ENCODE measurements around the gene DACT2.

DNA sequence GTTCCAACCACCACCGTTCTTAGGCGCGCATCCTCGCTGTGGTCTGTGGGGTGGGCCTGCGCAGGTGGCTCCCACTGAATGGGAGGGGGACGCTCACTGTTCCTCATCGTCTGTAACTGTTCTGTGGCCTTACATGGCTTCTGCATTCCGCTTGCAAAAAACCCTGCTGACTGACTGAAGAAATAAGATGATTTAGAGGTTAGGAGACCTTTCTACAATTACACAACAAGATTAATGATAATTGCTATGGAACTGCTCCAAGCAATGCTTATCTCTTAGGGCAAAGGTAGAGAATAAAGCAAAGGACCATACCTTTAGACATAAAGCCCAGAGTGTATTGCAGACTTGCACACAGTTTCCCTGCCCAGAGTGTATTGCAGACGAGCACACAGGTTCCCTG lies 14.4 kb upstream of the DACT2 start:
- TF ChIP-seq, protein P1, sequence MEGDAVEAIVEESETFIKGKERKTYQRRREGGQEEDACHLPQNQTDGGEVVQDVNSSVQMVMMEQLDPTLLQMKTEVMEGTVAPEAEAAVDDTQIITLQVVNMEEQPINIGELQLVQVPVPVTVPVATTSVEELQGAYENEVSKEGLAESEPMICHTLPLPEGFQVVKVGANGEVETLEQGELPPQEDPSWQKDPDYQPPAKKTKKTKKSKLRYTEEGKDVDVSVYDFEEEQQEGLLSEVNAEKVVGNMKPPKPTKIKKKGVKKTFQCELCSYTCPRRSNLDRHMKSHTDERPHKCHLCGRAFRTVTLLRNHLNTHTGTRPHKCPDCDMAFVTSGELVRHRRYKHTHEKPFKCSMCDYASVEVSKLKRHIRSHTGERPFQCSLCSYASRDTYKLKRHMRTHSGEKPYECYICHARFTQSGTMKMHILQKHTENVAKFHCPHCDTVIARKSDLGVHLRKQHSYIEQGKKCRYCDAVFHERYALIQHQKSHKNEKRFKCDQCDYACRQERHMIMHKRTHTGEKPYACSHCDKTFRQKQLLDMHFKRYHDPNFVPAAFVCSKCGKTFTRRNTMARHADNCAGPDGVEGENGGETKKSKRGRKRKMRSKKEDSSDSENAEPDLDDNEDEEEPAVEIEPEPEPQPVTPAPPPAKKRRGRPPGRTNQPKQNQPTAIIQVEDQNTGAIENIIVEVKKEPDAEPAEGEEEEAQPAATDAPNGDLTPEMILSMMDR (IDR thresholded peaks at IDR 0.05): no peak
- TF ChIP-seq, protein P2, sequence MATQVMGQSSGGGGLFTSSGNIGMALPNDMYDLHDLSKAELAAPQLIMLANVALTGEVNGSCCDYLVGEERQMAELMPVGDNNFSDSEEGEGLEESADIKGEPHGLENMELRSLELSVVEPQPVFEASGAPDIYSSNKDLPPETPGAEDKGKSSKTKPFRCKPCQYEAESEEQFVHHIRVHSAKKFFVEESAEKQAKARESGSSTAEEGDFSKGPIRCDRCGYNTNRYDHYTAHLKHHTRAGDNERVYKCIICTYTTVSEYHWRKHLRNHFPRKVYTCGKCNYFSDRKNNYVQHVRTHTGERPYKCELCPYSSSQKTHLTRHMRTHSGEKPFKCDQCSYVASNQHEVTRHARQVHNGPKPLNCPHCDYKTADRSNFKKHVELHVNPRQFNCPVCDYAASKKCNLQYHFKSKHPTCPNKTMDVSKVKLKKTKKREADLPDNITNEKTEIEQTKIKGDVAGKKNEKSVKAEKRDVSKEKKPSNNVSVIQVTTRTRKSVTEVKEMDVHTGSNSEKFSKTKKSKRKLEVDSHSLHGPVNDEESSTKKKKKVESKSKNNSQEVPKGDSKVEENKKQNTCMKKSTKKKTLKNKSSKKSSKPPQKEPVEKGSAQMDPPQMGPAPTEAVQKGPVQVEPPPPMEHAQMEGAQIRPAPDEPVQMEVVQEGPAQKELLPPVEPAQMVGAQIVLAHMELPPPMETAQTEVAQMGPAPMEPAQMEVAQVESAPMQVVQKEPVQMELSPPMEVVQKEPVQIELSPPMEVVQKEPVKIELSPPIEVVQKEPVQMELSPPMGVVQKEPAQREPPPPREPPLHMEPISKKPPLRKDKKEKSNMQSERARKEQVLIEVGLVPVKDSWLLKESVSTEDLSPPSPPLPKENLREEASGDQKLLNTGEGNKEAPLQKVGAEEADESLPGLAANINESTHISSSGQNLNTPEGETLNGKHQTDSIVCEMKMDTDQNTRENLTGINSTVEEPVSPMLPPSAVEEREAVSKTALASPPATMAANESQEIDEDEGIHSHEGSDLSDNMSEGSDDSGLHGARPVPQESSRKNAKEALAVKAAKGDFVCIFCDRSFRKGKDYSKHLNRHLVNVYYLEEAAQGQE (IDR thresholded peaks at IDR 0.05; ENCODE audit: insufficient read depth in 1 of 2, low read depth in 2 of 2, low read length in 1 of 2): no peak
- TF ChIP-seq TCF7L2 (IDR thresholded peaks at IDR 0.05; ENCODE audit: low read depth, low read length) (no peak), SIN3A (IDR thresholded peaks at IDR 0.05; ENCODE audit: borderline replicate concordance, insufficient read depth, low read depth, low read length) (no peak)

Measured in Panc1 (cell line).